H1 (cell line): Measurements from ENCODE around the gene CDH6. TPM values are rescaled to one million over a fixed set of nuclear protein-coding genes. Genes with fewer than 3 reads are reported as not detected.

ENCODE experiments used
- CTCF ChIA-PET: fragments of 300-600 bp; sonication (Branson Sonifier 250); formaldehyde crosslinking; loops from one replicate; lab custom pipeline; 2021; ENCODE audit not compliant: partially characterized antibody; lab: Charles Lee
- POLR2A ChIA-PET: fragments of 300-600 bp; sonication (Branson Sonifier 250); formaldehyde crosslinking; loops from one replicate; lab custom pipeline; 2021; ENCODE audit warnings: inconsistent platforms; ENCODE audit not compliant: partially characterized antibody; lab: Charles Lee
- DNase-seq, 2 experiments: peaks; one replicate each; pipeline versions ENCODE4 v3.0.0 to v3.0.0-alpha.2; 2010 to 2022; ENCODE audit warnings: low spot score in 2 of 2, low read depth in 1 of 2, mixed read lengths in 1 of 2
- FAIRE-seq: peaks from 2 replicates; lab custom pipeline; 2011; peaks lifted over from hg19 to GRCh38; lab: Jason Lieb, UNC
- H2AFZ ChIP-seq: 2 replicates; pipeline ENCODE4 v1.8.1; 2012; ENCODE audit warnings: low read length, inconsistent platforms
- H2AK5ac ChIP-seq: 2 replicates; pipeline ENCODE4 v1.6.1; 2013; ENCODE audit warnings: low read depth, low read length
- H2BK120ac ChIP-seq: replicated peaks from 2 replicates; pipeline ENCODE3; 2013; ENCODE audit warnings: low read depth, low read length, inconsistent platforms
- H2BK12ac ChIP-seq: 2 replicates; pipeline ENCODE4 v1.6.1; 2013; ENCODE audit warnings: low read depth, low read length
- H2BK15ac ChIP-seq: 2 replicates; pipeline ENCODE4 v1.6.1; 2013; ENCODE audit warnings: low read length
- H2BK20ac ChIP-seq: 2 replicates; pipeline ENCODE4 v1.6.1; 2013; ENCODE audit warnings: low read length
- H2BK5ac ChIP-seq: 2 replicates; pipeline ENCODE4 v1.6.1; 2013; ENCODE audit warnings: low read depth, low read length
- H3K14ac ChIP-seq: 2 replicates; pipeline ENCODE4 v1.6.1; 2013; ENCODE audit warnings: inconsistent platforms; ENCODE audit not compliant: insufficient read length
- H3K18ac ChIP-seq: 2 replicates; pipeline ENCODE4 v1.6.1; 2013; ENCODE audit warnings: low read length; ENCODE audit errors: extremely low read depth
- H3K23ac ChIP-seq: 2 replicates; pipeline ENCODE4 v1.6.1; 2013; ENCODE audit warnings: inconsistent platforms; ENCODE audit not compliant: insufficient read length
- H3K23me2 ChIP-seq: 2 replicates; pipeline ENCODE4 v1.6.1; 2013; ENCODE audit warnings: low read depth, low read length
- H3K27ac ChIP-seq: 2 replicates; pipeline ENCODE4 v1.6.1; 2011; ENCODE audit warnings: low read depth, low read length, inconsistent platforms
- H3K27me3 ChIP-seq, 4 experiments: replicated peaks in 1 of 4; 1 replicate in 1 of 4; 2 replicates in 3 of 4; pipeline versions ENCODE4 v1.6.1 to v1.8.1; 2011 to 2013; ENCODE audit warnings: low read length in 3 of 4, mild to moderate bottlenecking in 3 of 4, inconsistent platforms in 2 of 4, mixed read lengths in 2 of 4, moderate library complexity in 1 of 4; ENCODE audit not compliant: control insufficient read depth in 3 of 4, insufficient read depth in 3 of 4; ENCODE audit errors: extremely low read depth in 1 of 4
- H3K36me3 ChIP-seq, 4 experiments: 2 replicates each; pipeline versions ENCODE4 v1.6.1 to v1.8.1; 2011 to 2013; ENCODE audit warnings: mild to moderate bottlenecking in 4 of 4, low read length in 3 of 4, moderate library complexity in 2 of 4, control low read depth in 1 of 4, inconsistent platforms in 1 of 4; ENCODE audit not compliant: insufficient read depth in 4 of 4, control insufficient read depth in 2 of 4
- H3K4ac ChIP-seq: replicated peaks from 2 replicates; pipeline ENCODE3; 2013; ENCODE audit warnings: low read length, low read depth, mixed read lengths, inconsistent platforms; ENCODE audit not compliant: insufficient read length
- H3K4me1 ChIP-seq, 4 experiments: replicated peaks in 1 of 4; 1 replicate in 1 of 4; 2 replicates in 3 of 4; pipeline versions ENCODE4 v1.6.1 to v1.8.1; 2011 to 2013; ENCODE audit warnings: low read length in 3 of 4, inconsistent platforms in 2 of 4, mixed read lengths in 1 of 4; ENCODE audit not compliant: insufficient read depth in 4 of 4, control insufficient read depth in 3 of 4
- H3K4me2 ChIP-seq, 2 experiments: 2 replicates each; pipeline versions ENCODE4 v1.6.1 to v1.8.1; 2011 to 2013; ENCODE audit warnings: low read depth in 2 of 2, low read length in 2 of 2, control low read depth in 1 of 2, inconsistent platforms in 1 of 2, mild to moderate bottlenecking in 1 of 2; ENCODE audit not compliant: insufficient read depth in 1 of 2
- H3K4me3 ChIP-seq, 4 experiments: fragments of 200-600, 300-600 bp in 1 of 4; sonication (generic), shearing (Covaris generic), sonication (Bioruptor Twin) in 1 of 4; 2 replicates each; pipeline versions ENCODE4 v1.5.1 to v1.8.1; 2011 to 2016; ENCODE audit warnings: low read length in 4 of 4, low read depth in 3 of 4, control low read depth in 2 of 4, inconsistent platforms in 2 of 4, mild to moderate bottlenecking in 2 of 4, mixed read lengths in 1 of 4, moderate library complexity in 1 of 4; ENCODE audit not compliant: insufficient read depth in 2 of 4; ENCODE audit errors: extremely low read depth in 1 of 4
- H3K56ac ChIP-seq: replicated peaks from 2 replicates; pipeline ENCODE3; 2013; ENCODE audit warnings: low read depth, mild to moderate bottlenecking, mixed read lengths, low read length, inconsistent platforms; ENCODE audit not compliant: insufficient read length
- H3K79me1 ChIP-seq: 2 replicates; pipeline ENCODE4 v1.6.1; 2013; ENCODE audit warnings: low read depth, low read length, control low read depth
- H3K79me2 ChIP-seq, 2 experiments: 2 replicates each; pipeline versions ENCODE4 v1.6.1 to v1.8.1; 2012 to 2013; ENCODE audit warnings: low read length in 2 of 2, mild to moderate bottlenecking in 2 of 2, inconsistent platforms in 1 of 2; ENCODE audit not compliant: insufficient read depth in 2 of 2, control insufficient read depth in 1 of 2
- H3K9ac ChIP-seq, 4 experiments: replicated peaks in 1 of 4; 1 replicate in 1 of 4; 2 replicates in 3 of 4; pipeline versions ENCODE4 v1.6.1 to v1.8.1; 2011 to 2013; ENCODE audit warnings: low read depth in 3 of 4, low read length in 3 of 4, control low read depth in 2 of 4, mild to moderate bottlenecking in 2 of 4, moderate library complexity in 2 of 4, inconsistent platforms in 1 of 4; ENCODE audit errors: extremely low read depth in 1 of 4
- H3K9me3 ChIP-seq, 2 experiments: 2 replicates each; pipeline versions ENCODE4 v1.6.1 to v1.8.1; 2012 to 2013; ENCODE audit warnings: mild to moderate bottlenecking in 2 of 2, moderate library complexity in 2 of 2, control low read depth in 1 of 2, inconsistent platforms in 1 of 2, low read depth in 1 of 2, low read length in 1 of 2, mixed read lengths in 1 of 2; ENCODE audit not compliant: insufficient read depth in 2 of 2
- H4K20me1 ChIP-seq, 2 experiments: replicated peaks in 1 of 2; 2 replicates each; pipeline versions ENCODE3 to v1.8.1; 2011 to 2013; ENCODE audit warnings: inconsistent platforms in 2 of 2, low read length in 2 of 2, mild to moderate bottlenecking in 1 of 2; ENCODE audit not compliant: insufficient read depth in 2 of 2, control insufficient read depth in 1 of 2
- H4K5ac ChIP-seq: 2 replicates; pipeline ENCODE4 v1.6.1; 2013; ENCODE audit warnings: low read length, low read depth, mixed read lengths, inconsistent platforms; ENCODE audit not compliant: insufficient read length
- H4K8ac ChIP-seq: 2 replicates; pipeline ENCODE4 v1.8.0; 2013; ENCODE audit warnings: mild to moderate bottlenecking, moderate library complexity, low read length, inconsistent platforms; ENCODE audit not compliant: insufficient read depth; ENCODE audit errors: extremely low read depth
- H4K91ac ChIP-seq: replicated peaks from 2 replicates; pipeline ENCODE3; 2013; ENCODE audit warnings: low read length, mixed read lengths, inconsistent platforms; ENCODE audit not compliant: insufficient read length
- BACH1 ChIP-seq: IDR thresholded peaks from 2 replicates; pipeline ENCODE4 v1.6.1; 2012; ENCODE audit warnings: low read length, improper control_type of control experiment
- BCL11A ChIP-seq, 2 experiments: IDR thresholded peaks; one replicate each; pipeline ENCODE4 v1.6.1; 2011; ENCODE audit warnings: low read depth in 2 of 2, low read length in 2 of 2, mild to moderate bottlenecking in 2 of 2
- BRCA1 ChIP-seq: IDR thresholded peaks from 2 replicates; pipeline ENCODE4 v1.6.1; 2012; ENCODE audit warnings: low read depth, low read length, improper control_type of control experiment
- CTCF ChIP-seq, 3 experiments: IDR thresholded peaks; 1 replicate in 2 of 3; 2 replicates in 1 of 3; pipeline versions ENCODE4 v1.5.1 to v1.6.1; 2011; ENCODE audit warnings: low read length in 3 of 3, mild to moderate bottlenecking in 3 of 3, inconsistent platforms in 2 of 3, low read depth in 1 of 3, moderate library complexity in 1 of 3; ENCODE audit not compliant: insufficient read depth in 1 of 3; ENCODE audit errors: control extremely low read depth in 1 of 3
- EGR1 ChIP-seq: IDR thresholded peaks from 2 replicates; pipeline ENCODE4 v1.6.1; 2011; ENCODE audit warnings: low read depth, low read length, borderline replicate concordance
- EZH2 ChIP-seq: fragments of 200-600 bp; sonication (generic); IDR thresholded peaks from 2 replicates; pipeline ENCODE4 v1.7.1; 2012; ENCODE audit warnings: low read depth, mild to moderate bottlenecking, moderate library complexity, low read length, inconsistent platforms; ENCODE audit not compliant: severe bottlenecking
- FOSL1 ChIP-seq: IDR thresholded peaks from 2 replicates; pipeline ENCODE4 v1.6.1; 2011; ENCODE audit warnings: mild to moderate bottlenecking, low read depth, low read length, moderate library complexity; ENCODE audit not compliant: insufficient read depth
- PHF8 ChIP-seq: fragments of 200-600 bp; sonication (generic); conservative IDR thresholded peaks from 2 replicates; pipeline ENCODE4 v1.7.1; 2012; ENCODE audit warnings: low read depth, mild to moderate bottlenecking, inconsistent platforms, low read length, moderate library complexity
- SIRT6 ChIP-seq: IDR thresholded peaks from one replicate; pipeline ENCODE4 v1.7.1; 2012; ENCODE audit warnings: low read length, inconsistent platforms
- SRF ChIP-seq: IDR thresholded peaks from 2 replicates; pipeline ENCODE4 v1.6.1; 2011; ENCODE audit warnings: mild to moderate bottlenecking, low read depth, low read length, moderate library complexity
- USF2 ChIP-seq: IDR thresholded peaks from 2 replicates; pipeline ENCODE4 v1.6.1; 2011; ENCODE audit warnings: low read length, improper control_type of control experiment
- YY1 ChIP-seq: IDR thresholded peaks from 2 replicates; pipeline ENCODE4 v1.6.1; 2011; ENCODE audit warnings: low read depth, mild to moderate bottlenecking, low read length
- WGBS, 2 experiments: shearing (Covaris generic) in 1 of 2; methylation state at CpG; one replicate each; pipeline versions ENCODE4 v1.1.6 to v1.1.7; 2013 to 2015; ENCODE audit warnings: low lambda C conversion rate in 2 of 2, mixed read lengths in 2 of 2, inconsistent platforms in 1 of 2, low coverage in 1 of 2, missing lambda C conversion rate in 1 of 2; ENCODE audit not compliant: insufficient replicate concordance in 2 of 2, insufficient coverage in 1 of 2, insufficient read length in 1 of 2; ENCODE audit errors: extremely low coverage in 1 of 2, missing lambda C conversion rate in 1 of 2; 5-methylcytosine and 5-hydroxymethylcytosine counted together
- polyA plus RNA-seq, 7 experiments: library from polyadenylated mRNA; depleted of rRNA in 3 of 7; stranded (reverse) in 5 of 7; unstranded in 2 of 7; fragments of >200 nt in 5 of 7; fragments of 200-250 nt in 2 of 7; gene quantifications; 1 replicate in 5 of 7; 2 replicates in 1 of 7; 4 replicates in 1 of 7; pipeline versions ENCODE4 v1.2.1 to v1.2.3, GENCODE V29; 2011 to 2013; ENCODE audit warnings: missing spikeins in 2 of 7, mixed read lengths in 2 of 7
- total RNA-seq: library from RNA; stranded (reverse); fragmentation: NEBNext Ultra II Directional; extraction: Animal tissue kit (Norgen Biotek cat#: 25700); gene quantifications from 2 replicates; pipeline ENCODE4 v1.2.1, GENCODE V29; 2021

Gene CDH6
- total and polyA plus RNA-seq, 2 of the 8 experiments (the other 6 are each of a cell fraction or from before 2014, with no cell fraction given): 1.4 to 1.9 TPM

DNA sequence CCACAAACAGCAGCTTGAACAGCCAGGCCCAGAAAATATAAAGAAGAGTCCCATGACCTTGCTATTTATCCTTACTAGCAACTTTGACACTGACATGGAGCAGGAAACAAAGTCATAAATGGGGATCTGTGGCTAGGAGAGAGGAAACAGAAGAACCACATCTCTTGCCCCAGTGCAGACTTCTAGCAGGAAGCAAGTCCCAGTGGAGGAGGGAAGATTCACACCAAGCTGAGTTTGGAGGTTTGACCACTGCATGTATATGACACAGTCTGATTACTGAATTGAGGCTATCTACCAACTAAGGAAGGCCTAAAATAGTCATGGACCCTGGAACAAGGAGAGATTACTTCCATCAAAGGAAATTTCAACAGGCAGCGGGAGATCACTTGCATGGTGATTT, 51.4 kb downstream of the CDH6 start:
- Histone ChIP-seq H4K8ac (no peak overlapping the region), H2AK5ac (no peak overlapping the region), H3K36me3 (no peaks in the 10 kb centered on the region), H3K4me2 (no peak overlapping the region), H3K56ac (no peak overlapping the region), H3K4me1 (no peaks in the 10 kb centered on the region), H3K23me2 (no peaks in the 10 kb centered on the region), H3K4me3 (no peak overlapping the region), H4K5ac (no peak overlapping the region), H2AFZ (no peak overlapping the region), H3K23ac (no peak overlapping the region), H2BK15ac (no peak overlapping the region), H3K79me2 (no peaks in the 10 kb centered on the region), H3K27me3 (no peaks in the 10 kb centered on the region), H2BK5ac (no peak overlapping the region), H3K4ac (no peak overlapping the region), H3K9ac (no peak overlapping the region), H2BK120ac (no peak overlapping the region), H3K79me1 (no peaks in the 10 kb centered on the region), H4K20me1 (no peaks in the 10 kb centered on the region), H3K18ac (no peak overlapping the region), H3K27ac (no peak overlapping the region), H4K91ac (no peak overlapping the region), H3K14ac (no peak overlapping the region), H2BK20ac (no peak overlapping the region), H3K9me3 (no peaks in the 10 kb centered on the region), H2BK12ac (no peak overlapping the region)
- POLR2A ChIA-PET: no interaction called here
- FAIRE-seq (no peak), DNase-seq (no peak)
- WGBS, 2 experiments: 93% methylated on average over 1 of the region's 1 CpG; no CpG with 5 or more reads in 1 of the 2 experiments
- CTCF ChIA-PET: no interaction called here
- TF ChIP-seq SIRT6: no peak
- TF ChIP-seq USF2: no peak
- TF ChIP-seq PHF8: no peak
- no peak for TF ChIP-seq CTCF (IDR thresholded peaks at IDR 0.05; ENCODE audit: control extremely low read depth in 1 of 3, insufficient read depth in 1 of 3, low read depth in 1 of 3, low read length in 3 of 3)
- no peak for TF ChIP-seq BRCA1
- no peak for TF ChIP-seq FOSL1
- TF ChIP-seq EZH2: no peak
- TF ChIP-seq BCL11A (IDR thresholded peaks at IDR 0.05; ENCODE audit: low read depth in 2 of 2, low read length in 2 of 2): no peak
- TF ChIP-seq YY1: no peak
- no peak for TF ChIP-seq EGR1
- no peak for TF ChIP-seq BACH1
- TF ChIP-seq SRF: no peak
